ENCODE data around the gene STK17A. TPM values are rescaled to one million over a fixed set of nuclear protein-coding genes. Genes with fewer than 3 reads are reported as not detected.

STK17A gene
- polyA plus RNA-seq, 3 donors = 2.8 to 14.1 (median 9.5) TPM

GRCh38 chr7:43550427-43550826 lies 32.5 kb upstream of the STK17A start:
- TF ChIP-seq CTCF (IDR thresholded peaks at IDR 0.05) = no peak
- peaks cover 5% of the 10 kb centered on the region for H3K4me1 Mint-ChIP-seq
- Histone ChIP-seq H3K9ac (ENCODE audit: insufficient read depth, low read length, poor library complexity, severe bottlenecking) (no peak overlapping the region), H3K4me2 (replicated peaks; ENCODE audit: extremely low read depth, low read length, poor library complexity, severe bottlenecking) (no peak overlapping the region), H3K9me3 (replicated peaks in 1 of 2; ENCODE audit: control insufficient read depth in 1 of 2, insufficient read depth in 1 of 2, low read length in 2 of 2) (no peaks in the 10 kb centered on the region), H3K27ac (ENCODE audit: low read depth in 1 of 2, low read length in 2 of 2) (no peak overlapping the region), H3K79me2 (ENCODE audit: insufficient read depth, low read length) (no peaks in the 10 kb centered on the region), H4K20me1 (ENCODE audit: insufficient read depth, low read length) (no peaks in the 10 kb centered on the region), H3K36me3 (replicated peaks in 1 of 2; ENCODE audit: control insufficient read depth in 1 of 2, insufficient read depth in 2 of 2, low read length in 2 of 2) (no peaks in the 10 kb centered on the region), H3K4me3 (replicated peaks in 1 of 3; ENCODE audit: low read depth in 2 of 3, low read length in 3 of 3) (no peak overlapping the region), H3K27me3 (ENCODE audit: control insufficient read depth in 2 of 2, insufficient read depth in 2 of 2, low read length in 2 of 2) (no peaks in the 10 kb centered on the region), H2AFZ (ENCODE audit: insufficient read depth, low read depth, low read length, poor library complexity, severe bottlenecking) (no peak overlapping the region), H3K4me1 (ENCODE audit: control insufficient read depth in 1 of 2, insufficient read depth in 2 of 2, low read length in 2 of 2) (no peaks in the 10 kb centered on the region)
- intact Hi-C loops (cut with micrococcal nuclease) = no loop called here
- H3K4me3 Mint-ChIP-seq = no peak overlapping the region
- peaks cover 0 to 10% (median 5%) of the 10 kb centered on the region in 7 donors for H3K9me3 Mint-ChIP-seq
- no peaks in the 10 kb centered on the region for H3K36me3 Mint-ChIP-seq
- peaks cover 7 to 16% (median 13%) of the 10 kb centered on the region in 3 donors for H3K27me3 Mint-ChIP-seq (ENCODE audit: low read depth in 3 of 3)
- no peak for DNase-seq
- 98% methylated on average over 14 of the region's 16 CpGs for WGBS (ENCODE audit: insufficient coverage)
- H3K27ac Mint-ChIP-seq = no peak overlapping the region

- no peaks in the 10 kb centered on the region for H3K4me1 ChIP-seq (ENCODE audit: control insufficient read depth in 1 of 2, insufficient read depth in 2 of 2, low read length in 2 of 2)
- no peak overlapping the region for H3K4me2 ChIP-seq (replicated peaks; ENCODE audit: extremely low read depth, low read length, poor library complexity, severe bottlenecking)
- H3K27ac ChIP-seq (ENCODE audit: low read depth in 1 of 2, low read length in 2 of 2) = no peak overlapping the region
- no peaks in the 10 kb centered on the region for H3K9me3 ChIP-seq (replicated peaks in 1 of 2; ENCODE audit: control insufficient read depth in 1 of 2, insufficient read depth in 1 of 2, low read length in 2 of 2)
- no peaks in the 10 kb centered on the region for H4K20me1 ChIP-seq (ENCODE audit: insufficient read depth, low read length)
- Mint-ChIP-seq H3K36me3 (no peaks in the 10 kb centered on the region), H3K4me3 (no peak overlapping the region), H3K4me1 (peaks cover 5% of the 10 kb centered on the region), H3K9me3 (peaks cover 0 to 4% (median 2%) of the 10 kb centered on the region in 7 donors), H3K27me3 (ENCODE audit: low read depth in 3 of 3) (peaks cover 7 to 16% (median 12%) of the 10 kb centered on the region in 3 donors), H3K27ac (no peak overlapping the region)
- TF ChIP-seq CTCF (IDR thresholded peaks at IDR 0.05) = no peak
- no peaks in the 10 kb centered on the region for H3K36me3 ChIP-seq (replicated peaks in 1 of 2; ENCODE audit: control insufficient read depth in 1 of 2, insufficient read depth in 2 of 2, low read length in 2 of 2)
- DNase-seq = no peak
- WGBS (ENCODE audit: insufficient coverage) = 98% methylated on average over 8 of the region's 8 CpGs
- H3K79me2 ChIP-seq (ENCODE audit: insufficient read depth, low read length) = no peaks in the 10 kb centered on the region
- H3K4me3 ChIP-seq (replicated peaks in 1 of 3; ENCODE audit: low read depth in 2 of 3, low read length in 3 of 3) = no peak overlapping the region
- intact Hi-C loops (cut with micrococcal nuclease) = no loop called here
- no peak overlapping the region for H3K9ac ChIP-seq (ENCODE audit: insufficient read depth, low read length, poor library complexity, severe bottlenecking)
- no peaks in the 10 kb centered on the region for H3K27me3 ChIP-seq (ENCODE audit: control insufficient read depth in 2 of 2, insufficient read depth in 2 of 2, low read length in 2 of 2)
- no peak overlapping the region for H2AFZ ChIP-seq (ENCODE audit: insufficient read depth, low read depth, low read length, poor library complexity, severe bottlenecking)
These were observed 30.8 kb upstream of the STK17A start for GRCh38 chr7:43552122-43552521.

Data from CD14-positive monocyte (primary cell).